Sigmoid colon (tissue), 7 donors: ENCODE measurements around the gene SLIT1. TPM values are rescaled to one million over a fixed set of nuclear protein-coding genes. Genes with fewer than 3 reads are reported as not detected.

Experiments
- DNase-seq: peaks from one replicate; pipeline ENCODE4 v3.0.0-alpha.2; 2019
- H3K27ac ChIP-seq, 4 donors: fragments of 200-600 bp; sonication (generic); one replicate each; pipeline ENCODE4 v1.5.1; 2016 to 2019; ENCODE audit warnings: mild to moderate bottlenecking in 1 of 4
- H3K27me3 ChIP-seq, 3 donors: fragments of 200-600 bp; sonication (generic); one replicate each; pipeline ENCODE4 v1.5.1; 2019; ENCODE audit warnings: mild to moderate bottlenecking in 1 of 3
- H3K36me3 ChIP-seq, 4 donors: fragments of 200-600 bp; sonication (generic); one replicate each; pipeline ENCODE4 v1.5.1; 2016 to 2019
- H3K4me1 ChIP-seq, 4 donors: fragments of 200-600 bp; sonication (generic); one replicate each; pipeline ENCODE4 v1.5.1; 2017 to 2019
- H3K4me3 ChIP-seq, 4 donors: fragments of 200-600 bp; sonication (generic); one replicate each; pipeline ENCODE4 v1.5.1; 2017 to 2019; ENCODE audit warnings: mild to moderate bottlenecking in 2 of 4, moderate library complexity in 1 of 4
- H3K9me3 ChIP-seq, 4 donors: fragments of 200-600 bp in 3 of 4; sonication (generic) in 3 of 4; one replicate each; pipeline versions ENCODE4 v1.5.1 to v1.6.1; 2013 to 2019
- CTCF ChIP-seq, 4 experiments: fragments of 450-650 bp in 3 of 4; fragments of 200-600 bp in 1 of 4; IDR thresholded peaks; one replicate each; pipeline ENCODE4 v1.5.1; 2016 to 2019; ENCODE audit warnings: antibody characterized with exemption in 4 of 4, mild to moderate bottlenecking in 3 of 4, moderate library complexity in 2 of 4
- EP300 ChIP-seq, 4 donors: sonication (generic); formaldehyde crosslinking; IDR thresholded peaks; one replicate each; pipeline ENCODE4 v1.6.1; 2017; ENCODE audit warnings: antibody characterized with exemption in 4 of 4
- POLR2A ChIP-seq, 2 donors: fragments of 450-650 bp; IDR thresholded peaks; one replicate each; pipeline ENCODE4 v1.6.1; 2016; ENCODE audit warnings: antibody characterized with exemption in 2 of 2, mild to moderate bottlenecking in 2 of 2, moderate library complexity in 2 of 2
- POLR2AphosphoS5 ChIP-seq, 4 donors: sonication (generic); formaldehyde crosslinking; IDR thresholded peaks; one replicate each; pipeline ENCODE4 v1.6.1; 2017; ENCODE audit warnings: antibody characterized with exemption in 4 of 4
- WGBS, 2 donors: extraction: QIAGEN DNeasy Blood & Tissue Kit; methylation state at CpG; one replicate each; pipeline ENCODE4 v1.1.7; 2013; 5-methylcytosine and 5-hydroxymethylcytosine counted together
- intact Hi-C: fragments of 100-400 bp; cut with DNase I; formaldehyde crosslinking; loops from one replicate; pipeline ENCODE4 v1.15.1; 2023
- polyA plus RNA-seq, 3 donors: library from polyadenylated mRNA; stranded (reverse); fragments of 200-250 nt; gene quantifications; one replicate each; pipeline ENCODE4 v1.2.3, GENCODE V29; 2013
- total RNA-seq, 4 donors: library from RNA; depleted of rRNA; stranded (reverse); fragments of >200 nt; gene quantifications; one replicate each; pipeline ENCODE4 v1.1.0, GENCODE V29; 2016
- donor health status: healthy with polysubstance abuse.
- donor health status: Bipolar disorder and iron deficiency.
- donor health status: healthy.

Gene SLIT1
- total and polyA plus RNA-seq, 7 donors, result under 0.01 to 1.4 (median 0.58) TPM; not detected in 1

- DNase-seq, result no peak
- no peak for TF ChIP-seq CTCF (IDR thresholded peaks at IDR 0.05)
- no peak for TF ChIP-seq EP300 (IDR thresholded peaks at IDR 0.05)
- no peak for TF ChIP-seq POLR2AphosphoS5 (IDR thresholded peaks at IDR 0.05)
- no peak for TF ChIP-seq POLR2A (IDR thresholded peaks at IDR 0.05)
- intact Hi-C loops, result no loop called here
- Histone ChIP-seq H3K27me3 (no peaks in the 10 kb centered on the region), H3K9me3 (no peaks in the 10 kb centered on the region), H3K4me3 (no peak overlapping the region), H3K36me3 (no peaks in the 10 kb centered on the region), H3K4me1 (no peaks in the 10 kb centered on the region), H3K27ac (no peak overlapping the region)
- 88 to 90% methylated on average over 14 of the region's 14 CpGs for WGBS, 2 donors
Measured at GRCh38 chr10:97059006-97059871, 126.5 kb downstream of the SLIT1 start.

- H3K9me3 ChIP-seq, result no peaks in the 10 kb centered on the region
- H3K27ac ChIP-seq, result no peak overlapping the region
- 29 to 63% methylated on average over 4 of the region's 4 CpGs for WGBS, 2 donors
- H3K4me1 ChIP-seq, result no peaks in the 10 kb centered on the region
- intact Hi-C loops, result no loop called here
- TF ChIP-seq POLR2A (IDR thresholded peaks at IDR 0.05) (no peak), POLR2AphosphoS5 (IDR thresholded peaks at IDR 0.05) (no peak), CTCF (IDR thresholded peaks at IDR 0.05) (no peak), EP300 (IDR thresholded peaks at IDR 0.05) (no peak)
- no peak overlapping the region for H3K4me3 ChIP-seq
- H3K36me3 ChIP-seq, result no peaks in the 10 kb centered on the region
- H3K27me3 ChIP-seq, result no peaks in the 10 kb centered on the region
- DNase-seq, result no peak
Measured at GRCh38 chr10:97058521-97058920, 127.2 kb downstream of the SLIT1 start.

- Histone ChIP-seq H3K4me3 (no peak overlapping the region), H3K9me3 (no peaks in the 10 kb centered on the region), H3K4me1 (no peaks in the 10 kb centered on the region), H3K36me3 (no peaks in the 10 kb centered on the region), H3K27me3 (no peaks in the 10 kb centered on the region), H3K27ac (no peak overlapping the region)
- WGBS, 2 donors, result 67 to 79% methylated on average over 9 of the region's 9 CpGs
- TF ChIP-seq EP300 (IDR thresholded peaks at IDR 0.05), result no peak
- TF ChIP-seq CTCF (IDR thresholded peaks at IDR 0.05), result no peak
- TF ChIP-seq POLR2AphosphoS5 (IDR thresholded peaks at IDR 0.05), result no peak
- TF ChIP-seq POLR2A (IDR thresholded peaks at IDR 0.05), result no peak
- DNase-seq, result no peak
- intact Hi-C loops, result no loop called here
Measured at GRCh38 chr10:97057491-97058235, 128.1 kb downstream of the SLIT1 start.

- no peak for DNase-seq
- H3K4me3 ChIP-seq, result no peak overlapping the region
- H3K36me3 ChIP-seq, result no peaks in the 10 kb centered on the region
- WGBS, 2 donors, result 88 to 90% methylated on average over 12 of the region's 12 CpGs
- no peak overlapping the region for H3K27ac ChIP-seq
- no peaks in the 10 kb centered on the region for H3K4me1 ChIP-seq
- no peaks in the 10 kb centered on the region for H3K9me3 ChIP-seq
- no peaks in the 10 kb centered on the region for H3K27me3 ChIP-seq
- intact Hi-C loops, result no loop called here
- TF ChIP-seq POLR2AphosphoS5 (IDR thresholded peaks at IDR 0.05) (no peak), CTCF (IDR thresholded peaks at IDR 0.05) (no peak), POLR2A (IDR thresholded peaks at IDR 0.05) (no peak), EP300 (IDR thresholded peaks at IDR 0.05) (no peak)
Measured at GRCh38 chr10:97056003-97056630, 129.6 kb downstream of the SLIT1 start.
